Neuronal stem cell (in vitro differentiated cells): ENCODE results near the gene C4orf50.
A peak's percentile ranks its signal among the peaks of the same experiment; 100 is the strongest.

ENCODE experiments used
- DNase-seq: peaks from one replicate; pipeline ENCODE4 v3.0.0-alpha.2; 2013; ENCODE audit warnings: low spot score
- H2AFZ ChIP-seq: one replicate; pipeline ENCODE4 v1.6.1; 2013; ENCODE audit warnings: mild to moderate bottlenecking, low read length, inconsistent platforms
- H2AK5ac ChIP-seq: 2 replicates; pipeline ENCODE4 v1.6.1; 2013; ENCODE audit warnings: low read depth, mild to moderate bottlenecking, inconsistent platforms, low read length, moderate library complexity, mixed read lengths
- H2BK120ac ChIP-seq: 2 replicates; pipeline ENCODE4 v1.6.1; 2013; ENCODE audit warnings: low read depth, mild to moderate bottlenecking, inconsistent platforms, low read length, moderate library complexity, mixed read lengths
- H2BK12ac ChIP-seq: one replicate; pipeline ENCODE4 v1.6.1; 2013; ENCODE audit warnings: low read length, inconsistent platforms
- H2BK15ac ChIP-seq: 2 replicates; pipeline ENCODE4 v1.6.1; 2013; ENCODE audit warnings: mild to moderate bottlenecking, low read length, inconsistent platforms, mixed read lengths
- H2BK5ac ChIP-seq: one replicate; pipeline ENCODE4 v1.6.1; 2013; ENCODE audit warnings: inconsistent platforms, mild to moderate bottlenecking, low read length, moderate library complexity
- H3K14ac ChIP-seq: one replicate; pipeline ENCODE4 v1.6.1; 2013; ENCODE audit warnings: low read length, inconsistent platforms
- H3K18ac ChIP-seq: 2 replicates; pipeline ENCODE4 v1.6.1; 2013; ENCODE audit warnings: low read length, inconsistent platforms
- H3K23ac ChIP-seq: 2 replicates; pipeline ENCODE4 v1.6.1; 2013; ENCODE audit warnings: low read depth, mild to moderate bottlenecking, mixed read lengths, low read length, inconsistent platforms; ENCODE audit not compliant: poor library complexity
- H3K27ac ChIP-seq: replicated peaks from 3 replicates; pipeline ENCODE4 v1.5.1; 2013; ENCODE audit warnings: low read length, inconsistent platforms
- H3K27me3 ChIP-seq, 3 experiments: 2 replicates each; pipeline ENCODE4 v1.6.1; 2013; ENCODE audit warnings: low read length in 3 of 3, mild to moderate bottlenecking in 2 of 3, inconsistent platforms in 1 of 3, low read depth in 1 of 3, mixed read lengths in 1 of 3, moderate library complexity in 1 of 3; ENCODE audit not compliant: control insufficient read depth in 3 of 3, insufficient read depth in 3 of 3
- H3K36me3 ChIP-seq, 2 donors: replicated peaks in 1 of 2; 2 replicates each; pipeline ENCODE4 v1.6.1; 2013; ENCODE audit warnings: low read length in 2 of 2; ENCODE audit not compliant: control insufficient read depth in 2 of 2, insufficient read depth in 2 of 2
- H3K4ac ChIP-seq: 2 replicates; pipeline ENCODE4 v1.6.1; 2013; ENCODE audit warnings: inconsistent platforms, mild to moderate bottlenecking, low read length, moderate library complexity
- H3K4me1 ChIP-seq, 2 donors: 1 replicate in 1 of 2; 2 replicates in 1 of 2; pipeline ENCODE4 v1.6.1; 2013; ENCODE audit warnings: low read length in 2 of 2, low read depth in 1 of 2; ENCODE audit not compliant: control insufficient read depth in 2 of 2, insufficient read depth in 1 of 2
- H3K4me2 ChIP-seq: one replicate; pipeline ENCODE4 v1.6.1; 2013; ENCODE audit warnings: mild to moderate bottlenecking, low read length, inconsistent platforms; ENCODE audit not compliant: insufficient read depth, poor library complexity, severe bottlenecking
- H3K4me3 ChIP-seq, 2 donors: 2 replicates each; pipeline ENCODE4 v1.5.1; 2013; ENCODE audit warnings: low read length in 2 of 2, mild to moderate bottlenecking in 2 of 2, inconsistent platforms in 1 of 2, moderate library complexity in 1 of 2
- H3K79me1 ChIP-seq: one replicate; pipeline ENCODE4 v1.6.1; 2013; ENCODE audit warnings: low read depth, mild to moderate bottlenecking, inconsistent platforms, low read length, moderate library complexity
- H3K9ac ChIP-seq: one replicate; pipeline ENCODE4 v1.6.1; 2013; ENCODE audit warnings: mild to moderate bottlenecking, low read depth, low read length, inconsistent platforms; ENCODE audit not compliant: poor library complexity
- H3K9me3 ChIP-seq, 2 donors: replicated peaks in 1 of 2; 2 replicates each; pipeline versions ENCODE3 to v1.6.1; 2013; ENCODE audit warnings: low read length in 2 of 2, mild to moderate bottlenecking in 2 of 2, inconsistent platforms in 1 of 2, low read depth in 1 of 2, mixed read lengths in 1 of 2, moderate library complexity in 1 of 2; ENCODE audit not compliant: control insufficient read depth in 2 of 2, insufficient read depth in 1 of 2
- H4K8ac ChIP-seq: one replicate; pipeline ENCODE4 v1.6.1; 2013; ENCODE audit warnings: low read depth, mild to moderate bottlenecking, inconsistent platforms, low read length, moderate library complexity
- H4K91ac ChIP-seq: one replicate; pipeline ENCODE4 v1.6.1; 2013; ENCODE audit warnings: low read length, low read depth, mild to moderate bottlenecking, inconsistent platforms; ENCODE audit not compliant: poor library complexity
- WGBS, 2 donors: extraction: QIAGEN DNeasy Blood & Tissue Kit; methylation state at CpG; one replicate each; pipeline ENCODE4 v1.1.7; 2013; ENCODE audit warnings: missing lambda C conversion rate in 2 of 2, mixed read lengths in 1 of 2; ENCODE audit not compliant: insufficient read length in 2 of 2, insufficient replicate concordance in 1 of 2; ENCODE audit errors: extremely low coverage in 2 of 2; 5-methylcytosine and 5-hydroxymethylcytosine counted together

Gene C4orf50

GRCh38 chr4:6063684-6064083 is 45.5 kb upstream of the C4orf50 start:
- no peak overlapping the region for H3K4me2 ChIP-seq
- no peak overlapping the region for H4K8ac ChIP-seq
- no CpG with 5 or more reads among the region's 10 CpGs for WGBS, 2 donors
- H2BK5ac ChIP-seq, result no peak overlapping the region
- DNase-seq, result no peak
- no peak overlapping the region for H3K4ac ChIP-seq
- no peak overlapping the region for H3K27ac ChIP-seq
- H3K4me1 ChIP-seq, result no peaks in the 10 kb centered on the region
- H2AK5ac ChIP-seq, result no peak overlapping the region
- peaks cover 0 to 6% of the 10 kb centered on the region in 2 donors for H3K36me3 ChIP-seq
- H3K27me3 ChIP-seq, result peaks cover 0 to 3% (median 0%) of the 10 kb centered on the region in 3 experiments
- H2BK120ac ChIP-seq, result no peak overlapping the region
- no peak overlapping the region for H2BK15ac ChIP-seq
- H4K91ac ChIP-seq, result no peak overlapping the region
- H3K14ac ChIP-seq, result no peak overlapping the region
- H3K9ac ChIP-seq, result no peak overlapping the region
- H3K79me1 ChIP-seq, result no peaks in the 10 kb centered on the region
- H3K23ac ChIP-seq, result no peak overlapping the region
- no peak overlapping the region for H2BK12ac ChIP-seq
- H3K4me3 ChIP-seq, result no peak overlapping the region
- no peak overlapping the region for H2AFZ ChIP-seq
- peaks cover 9 to 16% of the 10 kb centered on the region in 2 donors for H3K9me3 ChIP-seq
- H3K18ac ChIP-seq, result no peak overlapping the region

GRCh38 chr4:6062133-6062532 is 43.9 kb upstream of the C4orf50 start:
- Histone ChIP-seq H2AFZ (no peak overlapping the region), H2BK12ac (no peak overlapping the region), H3K14ac (no peak overlapping the region), H4K8ac (no peak overlapping the region), H3K4me3 (no peak overlapping the region), H3K23ac (no peak overlapping the region), H3K36me3 (peaks cover 0 to 8% of the 10 kb centered on the region in 2 donors), H2AK5ac (no peak overlapping the region), H4K91ac (no peak overlapping the region), H3K9me3 (peaks cover 23 to 24% of the 10 kb centered on the region in 2 donors), H3K9ac (no peak overlapping the region), H3K18ac (no peak overlapping the region), H2BK5ac (peak overlapping the region; percentile 41), H3K4me1 (no peaks in the 10 kb centered on the region), H3K4me2 (no peak overlapping the region), H3K27me3 (peaks cover 0 to 3% (median 0%) of the 10 kb centered on the region in 3 experiments), H3K79me1 (no peaks in the 10 kb centered on the region), H3K27ac (no peak overlapping the region), H2BK15ac (no peak overlapping the region), H2BK120ac (no peak overlapping the region), H3K4ac (no peak overlapping the region)
- no CpG with 5 or more reads among the region's 12 CpGs for WGBS, 2 donors
- no peak for DNase-seq

GRCh38 chr4:6059375-6059805 is 41.2 kb upstream of the C4orf50 start:
- Histone ChIP-seq H3K27ac (no peak overlapping the region), H3K4me3 (no peak overlapping the region), H3K9me3 (peaks cover 23 to 26% of the 10 kb centered on the region in 2 donors), H4K8ac (no peak overlapping the region), H3K27me3 (no peaks in the 10 kb centered on the region), H4K91ac (no peak overlapping the region), H2BK15ac (no peak overlapping the region), H2AK5ac (no peak overlapping the region), H3K18ac (no peak overlapping the region), H3K36me3 (peaks cover 0 to 8% of the 10 kb centered on the region in 2 donors), H3K23ac (no peak overlapping the region), H3K9ac (no peak overlapping the region), H3K4me2 (no peak overlapping the region), H2BK5ac (no peak overlapping the region), H2BK12ac (no peak overlapping the region), H3K4ac (no peak overlapping the region), H2BK120ac (no peak overlapping the region), H3K14ac (no peak overlapping the region), H3K4me1 (no peaks in the 10 kb centered on the region), H2AFZ (no peak overlapping the region), H3K79me1 (no peaks in the 10 kb centered on the region)
- no peak for DNase-seq
- WGBS, 2 donors, result no CpG with 5 or more reads among the region's 7 CpGs

- Histone ChIP-seq H2AK5ac (no peak overlapping the region), H3K4me3 (peak overlapping the region in 1 of 2 donors; percentile 16), H3K23ac (no peak overlapping the region), H3K14ac (no peak overlapping the region), H2BK5ac (no peak overlapping the region), H3K9me3 (peaks cover 23 to 26% of the 10 kb centered on the region in 2 donors), H3K27me3 (peaks cover 0 to 5% (median 0%) of the 10 kb centered on the region in 3 experiments), H2BK15ac (no peak overlapping the region), H3K18ac (no peak overlapping the region), H4K8ac (no peak overlapping the region), H3K9ac (no peak overlapping the region), H3K4me1 (no peaks in the 10 kb centered on the region), H3K79me1 (no peaks in the 10 kb centered on the region), H2BK12ac (no peak overlapping the region), H4K91ac (no peak overlapping the region), H3K4ac (no peak overlapping the region), H2BK120ac (no peak overlapping the region), H2AFZ (no peak overlapping the region), H3K27ac (no peak overlapping the region), H3K36me3 (peaks cover 0 to 8% of the 10 kb centered on the region in 2 donors), H3K4me2 (no peak overlapping the region)
- WGBS, 2 donors, result no CpG with 5 or more reads among the region's 12 CpGs
- no peak for DNase-seq
Observed at GRCh38 chr4:6058531-6059374, 40.5 kb upstream of the C4orf50 start.
